Panc1 (cell line): ENCODE results near the gene GPC6.

Experiments used
- REST ChIP-seq, 2 experiments: IDR thresholded peaks; 2 replicates each; pipeline ENCODE4 v1.6.1; 2011 to 2012; ENCODE audit warnings: low read depth in 2 of 2, control low read depth in 1 of 2, low read length in 1 of 2, mild to moderate bottlenecking in 1 of 2, moderate library complexity in 1 of 2; ENCODE audit not compliant: insufficient read depth in 1 of 2
- SIN3A ChIP-seq: IDR thresholded peaks from 2 replicates; pipeline ENCODE4 v1.6.1; 2012; ENCODE audit warnings: low read depth, mild to moderate bottlenecking, low read length, moderate library complexity, borderline replicate concordance; ENCODE audit not compliant: insufficient read depth
- TF ChIP-seq, protein P1 (sequence below): fragments of 450-650 bp; IDR thresholded peaks from 2 replicates; pipeline ENCODE4 v1.5.1; 2017; ENCODE audit warnings: mild to moderate bottlenecking

GRCh38 chr13:94063848-94064247 lies 837.2 kb downstream of the GPC6 start:
- TF ChIP-seq, protein P1, sequence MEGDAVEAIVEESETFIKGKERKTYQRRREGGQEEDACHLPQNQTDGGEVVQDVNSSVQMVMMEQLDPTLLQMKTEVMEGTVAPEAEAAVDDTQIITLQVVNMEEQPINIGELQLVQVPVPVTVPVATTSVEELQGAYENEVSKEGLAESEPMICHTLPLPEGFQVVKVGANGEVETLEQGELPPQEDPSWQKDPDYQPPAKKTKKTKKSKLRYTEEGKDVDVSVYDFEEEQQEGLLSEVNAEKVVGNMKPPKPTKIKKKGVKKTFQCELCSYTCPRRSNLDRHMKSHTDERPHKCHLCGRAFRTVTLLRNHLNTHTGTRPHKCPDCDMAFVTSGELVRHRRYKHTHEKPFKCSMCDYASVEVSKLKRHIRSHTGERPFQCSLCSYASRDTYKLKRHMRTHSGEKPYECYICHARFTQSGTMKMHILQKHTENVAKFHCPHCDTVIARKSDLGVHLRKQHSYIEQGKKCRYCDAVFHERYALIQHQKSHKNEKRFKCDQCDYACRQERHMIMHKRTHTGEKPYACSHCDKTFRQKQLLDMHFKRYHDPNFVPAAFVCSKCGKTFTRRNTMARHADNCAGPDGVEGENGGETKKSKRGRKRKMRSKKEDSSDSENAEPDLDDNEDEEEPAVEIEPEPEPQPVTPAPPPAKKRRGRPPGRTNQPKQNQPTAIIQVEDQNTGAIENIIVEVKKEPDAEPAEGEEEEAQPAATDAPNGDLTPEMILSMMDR = no peak
- TF ChIP-seq SIN3A (no peak), REST (IDR thresholded peaks at IDR 0.05; ENCODE audit: insufficient read depth in 1 of 2, low read depth in 2 of 2, low read length in 1 of 2) (no peak)
